Left lung (tissue), 10 donors: ENCODE results near the gene BAIAP2L2. TPM values are rescaled to one million over a fixed set of nuclear protein-coding genes. Genes with fewer than 3 reads are reported as not detected.

ENCODE experiments used
- ATAC-seq: fragments of 200-7000 bp; cut with Tn5 transposase; one replicate; pipeline ENCODE4 v1.9.1; 2020; ENCODE audit warnings: moderate library complexity
- DNase-seq, 4 donors: peaks; one replicate each; pipeline ENCODE4 v3.0.0-alpha.2; 2013 to 2020
- H3K27ac ChIP-seq, 2 donors: fragments of 200-600 bp; sonication (generic) in 1 of 2; one replicate each; pipeline versions ENCODE4 v1.5.0 to v1.8.0; 2020 to 2021
- H3K27me3 ChIP-seq, 2 donors: fragments of 200-600 bp; sonication (generic) in 1 of 2; one replicate each; pipeline versions ENCODE4 v1.5.0 to v1.8.0; 2020 to 2021
- H3K36me3 ChIP-seq, 2 donors: fragments of 200-600 bp; sonication (generic) in 1 of 2; one replicate each; pipeline versions ENCODE4 v1.5.0 to v1.8.0; 2020 to 2021
- H3K4me1 ChIP-seq, 2 donors: fragments of 200-600 bp; one replicate each; pipeline ENCODE4 v1.8.0; 2021
- H3K4me3 ChIP-seq, 2 donors: fragments of 200-600 bp; sonication (generic) in 1 of 2; one replicate each; pipeline versions ENCODE4 v1.5.0 to v1.8.0; 2020 to 2021; ENCODE audit warnings: mild to moderate bottlenecking in 1 of 2
- H3K9me3 ChIP-seq, 2 donors: fragments of 200-600 bp; sonication (generic) in 1 of 2; one replicate each; pipeline versions ENCODE4 v1.5.0 to v1.8.0; 2020 to 2021
- intact Hi-C, 2 donors: fragments of 100-400 bp; cut with DNase I; formaldehyde crosslinking; loops; one replicate each; pipeline versions ENCODE4 v1.11.2 to v1.14.2; 2022
- polyA plus RNA-seq, 6 donors: library from polyadenylated mRNA; unstranded; fragments of 120-200 nt; gene quantifications; one replicate each; pipeline ENCODE4 v1.2.1, GENCODE V29; 2013; ENCODE audit not compliant: insufficient read length in 6 of 6
- total RNA-seq, 2 donors: library from RNA; stranded (reverse); fragmentation: NEBNext Ultra II Directional; extraction: Animal tissue kit (Norgen Biotek cat#: 25700); gene quantifications; one replicate each; pipeline ENCODE4 v1.2.1, GENCODE V29; 2021
- TF ChIP-seq, protein P1 (sequence below), 2 donors: fragments of 200-600 bp; sonication (generic) in 1 of 2; IDR thresholded peaks; one replicate each; pipeline versions ENCODE4 v1.5.0 to v1.8.0; 2021; ENCODE audit warnings: antibody characterized with exemption in 2 of 2
- donor health status: DM: no; HTN: yes; CAD: no.
- donor health status: DM: no; HTN: no; CAD: no.

Gene BAIAP2L2
- total and polyA plus RNA-seq, 8 donors = 0.34 to 1.5 (median 0.99) TPM

DNA sequence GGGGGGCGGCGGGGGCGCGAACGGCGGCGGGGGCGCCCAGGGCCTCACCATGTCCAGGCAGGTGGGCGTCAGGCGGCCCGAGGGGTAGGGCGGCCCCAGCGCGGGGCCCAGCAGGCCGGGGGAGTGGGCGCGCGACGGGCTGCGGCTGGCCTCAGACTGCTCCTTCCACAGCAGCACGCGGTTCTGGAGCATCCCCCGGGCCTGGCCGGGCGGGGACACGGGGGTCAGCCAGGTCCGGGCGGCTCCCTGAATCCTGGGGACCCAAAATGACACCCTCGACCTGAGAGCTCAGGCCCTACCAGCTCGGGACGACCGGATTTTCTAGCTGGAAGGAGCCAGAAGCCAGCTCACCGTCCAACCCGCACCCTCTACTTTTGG lies 21.0 kb downstream of the BAIAP2L2 start:
- DNase-seq = peak in 1 of 4 donors; percentile 61
- Histone ChIP-seq H3K9me3 (no peaks in the 10 kb centered on the region), H3K27ac (no peak overlapping the region), H3K36me3 (no peaks in the 10 kb centered on the region), H3K4me1 (peaks cover 0 to 11% of the 10 kb centered on the region in 2 donors), H3K27me3 (peaks cover 0 to 26% of the 10 kb centered on the region in 2 donors), H3K4me3 (no peak overlapping the region)
- no peak for ATAC-seq
- intact Hi-C loops = no loop called here
- TF ChIP-seq, protein P1, sequence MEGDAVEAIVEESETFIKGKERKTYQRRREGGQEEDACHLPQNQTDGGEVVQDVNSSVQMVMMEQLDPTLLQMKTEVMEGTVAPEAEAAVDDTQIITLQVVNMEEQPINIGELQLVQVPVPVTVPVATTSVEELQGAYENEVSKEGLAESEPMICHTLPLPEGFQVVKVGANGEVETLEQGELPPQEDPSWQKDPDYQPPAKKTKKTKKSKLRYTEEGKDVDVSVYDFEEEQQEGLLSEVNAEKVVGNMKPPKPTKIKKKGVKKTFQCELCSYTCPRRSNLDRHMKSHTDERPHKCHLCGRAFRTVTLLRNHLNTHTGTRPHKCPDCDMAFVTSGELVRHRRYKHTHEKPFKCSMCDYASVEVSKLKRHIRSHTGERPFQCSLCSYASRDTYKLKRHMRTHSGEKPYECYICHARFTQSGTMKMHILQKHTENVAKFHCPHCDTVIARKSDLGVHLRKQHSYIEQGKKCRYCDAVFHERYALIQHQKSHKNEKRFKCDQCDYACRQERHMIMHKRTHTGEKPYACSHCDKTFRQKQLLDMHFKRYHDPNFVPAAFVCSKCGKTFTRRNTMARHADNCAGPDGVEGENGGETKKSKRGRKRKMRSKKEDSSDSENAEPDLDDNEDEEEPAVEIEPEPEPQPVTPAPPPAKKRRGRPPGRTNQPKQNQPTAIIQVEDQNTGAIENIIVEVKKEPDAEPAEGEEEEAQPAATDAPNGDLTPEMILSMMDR (IDR thresholded peaks at IDR 0.05) = no peak

- Histone ChIP-seq H3K9me3 (no peaks in the 10 kb centered on the region), H3K36me3 (no peaks in the 10 kb centered on the region), H3K4me1 (peaks cover 0 to 11% of the 10 kb centered on the region in 2 donors), H3K27ac (no peak overlapping the region), H3K27me3 (peaks cover 0 to 31% of the 10 kb centered on the region in 2 donors), H3K4me3 (peak overlapping the region; percentile 10 to 19)
- peak in 1 of 4 donors; percentile 61 for DNase-seq
- peak; percentile 49 for ATAC-seq
- TF ChIP-seq, protein P1 (IDR thresholded peaks at IDR 0.05) = no peak
- intact Hi-C loops = no loop called here
These were observed 21.6 kb downstream of the BAIAP2L2 start for GRCh38 chr22:38088629-38089473.

DNA sequence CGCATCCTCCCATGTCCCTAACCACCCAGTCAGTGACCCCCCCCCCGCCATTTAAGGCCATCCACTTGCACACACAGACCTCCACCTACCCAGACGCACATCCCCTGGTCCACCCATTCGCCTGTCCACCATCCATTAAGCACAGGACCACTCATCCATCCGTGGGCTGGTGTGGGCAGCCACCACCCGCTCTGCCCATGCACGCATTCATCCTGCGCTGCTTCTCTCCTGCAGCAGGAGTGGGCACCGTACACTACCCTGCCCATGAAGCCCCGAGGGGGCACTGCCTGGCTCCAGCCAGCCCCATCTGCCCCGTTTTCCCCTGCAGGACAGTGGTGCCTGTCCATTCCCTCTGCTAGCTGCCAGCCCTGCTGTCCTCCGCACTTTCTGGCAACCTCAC lies 22.6 kb downstream of the BAIAP2L2 start:
- ATAC-seq (no peak), DNase-seq (peak in 1 of 4 donors; percentile 52)
- peaks cover 0 to 11% of the 10 kb centered on the region in 2 donors for H3K4me1 ChIP-seq
- TF ChIP-seq, protein P1 (IDR thresholded peaks at IDR 0.05) = no peak
- no peaks in the 10 kb centered on the region for H3K9me3 ChIP-seq
- intact Hi-C loops = no loop called here
- no peak overlapping the region for H3K4me3 ChIP-seq
- H3K27ac ChIP-seq = no peak overlapping the region
- no peaks in the 10 kb centered on the region for H3K36me3 ChIP-seq
- peaks cover 8 to 41% of the 10 kb centered on the region in 2 donors for H3K27me3 ChIP-seq

GRCh38 chr22:38086942-38087341 lies 23.5 kb downstream of the BAIAP2L2 start:
- H3K27ac ChIP-seq = no peak overlapping the region
- no peak for ATAC-seq

More at GRCh38 chr22:38086942-38087341, 23.5 kb downstream of the BAIAP2L2 start:
- Histone ChIP-seq H3K27me3 (peaks cover 17 to 50% of the 10 kb centered on the region in 2 donors), H3K9me3 (no peaks in the 10 kb centered on the region), H3K4me3 (no peak overlapping the region), H3K4me1 (peaks cover 6 to 20% of the 10 kb centered on the region in 2 donors), H3K36me3 (no peaks in the 10 kb centered on the region)
- DNase-seq = peak in 1 of 4 donors; percentile 71
- intact Hi-C loops = no loop called here
- TF ChIP-seq, protein P1 (IDR thresholded peaks at IDR 0.05) = no peak
